NCI-H345 (cell line): ENCODE data around the gene BAZ1B.
"Not testable (repeated sequence)": the region's sequence is repeated elsewhere in the genome, so short reads cannot be mapped to it uniquely, and the experiment has no call there.

Experiments
- DNase-seq: peaks from one replicate; lab custom pipeline; 2025; lab: John Stamatoyannopoulos, UW

The BAZ1B gene

GRCh38 chr7:73504017-73504416 lies 18.1 kb downstream of the BAZ1B start:
- DNase-seq = no peak

GRCh38 chr7:73503229-73503628 lies 18.9 kb downstream of the BAZ1B start:
- DNase-seq = no peak

- no peak for DNase-seq
Measured at GRCh38 chr7:73496626-73497025, 25.5 kb downstream of the BAZ1B start.

GRCh38 chr7:73495507-73495906 lies 26.6 kb downstream of the BAZ1B start:
- not testable (repeated sequence) for DNase-seq

GRCh38 chr7:73489976-73490375 lies 32.1 kb downstream of the BAZ1B start:
- DNase-seq = no peak

GRCh38 chr7:73487486-73487885 lies 34.6 kb downstream of the BAZ1B start:
- no peak for DNase-seq

- no peak for DNase-seq
Measured at GRCh38 chr7:73483171-73483570, 38.9 kb downstream of the BAZ1B start.

GRCh38 chr7:73482746-73483145 lies 39.3 kb downstream of the BAZ1B start:
- DNase-seq = no peak

- DNase-seq = not testable (repeated sequence)
Measured at GRCh38 chr7:73481521-73481920, 40.6 kb downstream of the BAZ1B start.

GRCh38 chr7:73478549-73478948 lies 43.5 kb downstream of the BAZ1B start:
- DNase-seq = no peak

GRCh38 chr7:73477376-73477775 lies 44.7 kb downstream of the BAZ1B start:
- DNase-seq = no peak

GRCh38 chr7:73470208-73470607 lies 51.9 kb downstream of the BAZ1B start:
- no peak for DNase-seq

- DNase-seq = not testable (repeated sequence)
Measured at GRCh38 chr7:73467046-73467445, 55.0 kb downstream of the BAZ1B start.

- DNase-seq = no peak
Measured at GRCh38 chr7:73466112-73466511, 56.0 kb downstream of the BAZ1B start.

GRCh38 chr7:73463966-73464365 lies 58.1 kb downstream of the BAZ1B start:
- DNase-seq = no peak

- no peak for DNase-seq
Measured at GRCh38 chr7:73463260-73463659, 58.8 kb downstream of the BAZ1B start.

GRCh38 chr7:73461782-73462285 lies 60.3 kb downstream of the BAZ1B start:
- no peak for DNase-seq

- DNase-seq = no peak
Measured at GRCh38 chr7:73454424-73454823, 67.7 kb downstream of the BAZ1B start.

GRCh38 chr7:73452999-73453635 lies 69.0 kb downstream of the BAZ1B start:
- no peak for DNase-seq

- DNase-seq = peak; percentile 55
Measured at GRCh38 chr7:73451780-73452398, 70.2 kb downstream of the BAZ1B start.

- DNase-seq = peak; percentile 95
Measured at GRCh38 chr7:73449422-73449821, 72.7 kb downstream of the BAZ1B start.

- DNase-seq = no peak
Measured at GRCh38 chr7:73448609-73449008, 73.5 kb downstream of the BAZ1B start.

- no peak for DNase-seq
Measured at GRCh38 chr7:73447121-73447733, 74.9 kb downstream of the BAZ1B start.
